NCI-H748 (cell line): ENCODE measurements around the gene PLK5.
"Not testable (repeated sequence)": the region's sequence is repeated elsewhere in the genome, so short reads cannot be mapped to it uniquely, and the experiment has no call there.

ENCODE experiments used
- DNase-seq: peaks from one replicate; lab custom pipeline; 2025; ENCODE audit not compliant: unreplicated experiment; lab: John Stamatoyannopoulos, UW

Gene PLK5, protein sequence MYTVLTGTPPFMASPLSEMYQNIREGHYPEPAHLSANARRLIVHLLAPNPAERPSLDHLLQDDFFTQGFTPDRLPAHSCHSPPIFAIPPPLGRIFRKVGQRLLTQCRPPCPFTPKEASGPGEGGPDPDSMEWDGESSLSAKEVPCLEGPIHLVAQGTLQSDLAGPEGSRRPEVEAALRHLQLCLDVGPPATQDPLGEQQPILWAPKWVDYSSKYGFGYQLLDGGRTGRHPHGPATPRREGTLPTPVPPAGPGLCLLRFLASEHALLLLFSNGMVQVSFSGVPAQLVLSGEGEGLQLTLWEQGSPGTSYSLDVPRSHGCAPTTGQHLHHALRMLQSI

DNA sequence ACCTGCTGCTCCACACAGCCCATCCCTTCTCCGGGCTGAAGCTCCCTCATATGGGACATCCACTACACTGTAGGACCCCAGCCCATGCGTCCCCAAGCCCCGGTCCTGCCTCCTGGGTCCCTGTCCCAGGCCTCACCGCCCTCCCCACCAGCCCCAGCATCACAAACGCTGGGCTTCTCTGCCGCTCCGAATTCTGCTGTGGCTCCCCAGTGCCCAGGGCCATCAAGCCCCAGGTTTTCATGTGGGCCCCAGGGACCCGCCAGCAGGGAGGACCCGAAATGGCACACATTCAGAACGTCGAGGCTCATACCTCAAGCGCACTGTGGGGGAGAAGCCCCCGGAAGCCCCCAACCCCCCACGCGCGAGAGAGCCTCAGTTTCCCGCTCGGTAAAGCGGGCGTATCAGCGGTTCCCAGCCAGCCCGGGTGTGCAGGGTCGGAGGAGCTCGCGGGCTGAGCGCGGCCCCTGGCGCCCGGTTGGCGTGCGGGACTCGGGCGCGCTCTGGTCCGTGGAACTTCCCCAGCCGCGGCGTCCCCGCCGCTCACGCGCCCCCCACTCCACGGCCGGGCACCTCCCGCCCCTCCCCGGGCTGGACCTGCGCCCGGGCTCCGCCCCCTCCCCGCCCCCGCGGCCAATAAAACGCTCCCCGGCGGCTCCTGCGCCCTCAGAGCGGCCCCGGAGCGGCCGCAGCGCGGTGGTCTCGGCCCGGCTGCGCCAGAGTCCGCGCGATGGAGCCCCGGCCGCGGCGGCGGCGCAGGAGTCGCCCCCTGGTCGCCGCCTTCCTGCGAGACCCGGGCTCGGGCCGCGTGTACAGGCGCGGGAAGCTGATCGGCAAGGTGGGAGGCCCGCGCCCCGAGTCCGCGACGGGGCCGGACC is at the start of gene PLK5:
Gene PLK5, plus strand, starts transcription at position 666 of the 875 bp plus-strand sequence. CDS start 2,920 bp downstream, outside the sequence.
- no peak for DNase-seq

DNA sequence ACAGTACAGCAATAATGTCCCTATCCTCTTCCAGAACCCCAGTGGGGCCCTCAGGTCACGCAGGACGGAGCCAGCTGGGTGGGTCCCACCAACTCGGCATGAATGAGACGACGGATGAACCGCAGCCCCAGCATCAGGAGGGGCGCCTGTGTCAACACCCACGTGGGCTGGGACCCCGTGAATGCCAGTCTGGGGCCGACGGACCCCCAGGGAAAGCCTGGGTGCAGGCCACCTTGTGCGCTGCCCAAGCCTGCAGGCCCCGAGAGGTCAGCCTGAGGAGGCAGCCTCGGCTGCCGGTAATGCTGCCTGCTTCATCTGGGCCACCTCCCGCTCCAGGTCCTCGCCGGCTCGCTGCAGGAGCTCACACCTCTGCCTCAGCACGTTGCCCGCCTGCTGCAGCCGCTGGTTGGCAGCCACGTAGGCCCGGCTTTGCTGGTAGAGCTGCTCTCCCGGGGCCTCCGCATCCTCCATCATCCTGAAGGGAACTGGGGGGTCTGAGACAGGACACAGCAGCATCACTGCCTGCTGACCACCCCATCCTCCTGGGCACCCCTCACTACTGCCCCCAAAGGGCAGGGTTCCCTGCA is 49.0 kb upstream of the PLK5 start:
- no peak for DNase-seq

DNA sequence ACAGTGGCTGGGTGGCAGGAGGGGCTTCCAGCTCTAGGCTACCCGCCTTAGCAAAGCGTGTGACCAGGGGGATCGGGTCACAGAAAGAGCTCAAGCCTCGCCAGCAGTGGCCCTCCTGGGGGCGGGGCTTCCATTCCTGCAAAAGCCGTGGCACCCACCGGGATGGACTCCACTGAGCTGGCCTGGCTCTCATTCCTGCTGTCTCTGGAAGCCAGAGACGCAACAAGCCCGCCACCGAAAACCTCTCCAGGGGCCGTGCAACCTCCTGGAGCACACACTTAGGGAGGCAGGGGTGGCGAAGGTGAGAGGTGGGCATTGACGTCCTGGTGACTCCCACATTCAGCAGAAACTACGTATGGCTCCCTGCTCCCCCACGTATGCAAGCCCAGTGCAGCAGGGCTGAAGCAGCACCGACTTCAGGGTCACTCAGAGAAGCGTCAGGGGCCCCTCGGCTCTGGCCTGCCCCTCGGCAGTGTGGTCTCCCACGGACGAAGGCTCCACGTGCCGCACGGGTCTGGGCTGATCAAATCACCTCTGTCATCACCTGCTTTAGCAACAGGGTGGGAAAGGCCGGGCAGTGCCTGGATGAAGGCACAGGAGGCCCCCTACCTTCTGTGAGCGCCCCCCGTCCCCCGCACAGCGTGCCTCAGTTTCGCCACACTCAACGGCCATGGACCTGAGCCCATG is 48.0 kb upstream of the PLK5 start:
- DNase-seq: no peak

DNA sequence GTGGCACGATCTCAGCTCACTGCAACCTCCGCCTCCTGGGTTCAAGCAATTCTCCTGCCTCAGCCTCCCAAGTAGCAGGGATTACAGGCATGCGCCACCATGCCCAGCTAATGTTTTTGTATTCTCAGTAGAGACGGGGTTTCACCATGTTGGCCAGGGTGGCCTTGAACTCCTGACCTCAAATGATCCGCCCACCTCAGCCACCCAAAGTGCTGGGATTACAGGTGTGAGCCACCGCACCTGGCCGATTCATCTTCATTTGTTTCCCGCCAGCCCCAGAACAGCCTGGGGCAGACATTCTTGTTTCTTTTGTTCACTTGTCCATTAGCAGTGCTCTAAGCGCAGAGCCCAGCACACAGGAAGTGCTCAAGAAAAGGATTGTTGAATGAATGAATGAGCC is 46.8 kb upstream of the PLK5 start:
- DNase-seq: not testable (repeated sequence)

DNA sequence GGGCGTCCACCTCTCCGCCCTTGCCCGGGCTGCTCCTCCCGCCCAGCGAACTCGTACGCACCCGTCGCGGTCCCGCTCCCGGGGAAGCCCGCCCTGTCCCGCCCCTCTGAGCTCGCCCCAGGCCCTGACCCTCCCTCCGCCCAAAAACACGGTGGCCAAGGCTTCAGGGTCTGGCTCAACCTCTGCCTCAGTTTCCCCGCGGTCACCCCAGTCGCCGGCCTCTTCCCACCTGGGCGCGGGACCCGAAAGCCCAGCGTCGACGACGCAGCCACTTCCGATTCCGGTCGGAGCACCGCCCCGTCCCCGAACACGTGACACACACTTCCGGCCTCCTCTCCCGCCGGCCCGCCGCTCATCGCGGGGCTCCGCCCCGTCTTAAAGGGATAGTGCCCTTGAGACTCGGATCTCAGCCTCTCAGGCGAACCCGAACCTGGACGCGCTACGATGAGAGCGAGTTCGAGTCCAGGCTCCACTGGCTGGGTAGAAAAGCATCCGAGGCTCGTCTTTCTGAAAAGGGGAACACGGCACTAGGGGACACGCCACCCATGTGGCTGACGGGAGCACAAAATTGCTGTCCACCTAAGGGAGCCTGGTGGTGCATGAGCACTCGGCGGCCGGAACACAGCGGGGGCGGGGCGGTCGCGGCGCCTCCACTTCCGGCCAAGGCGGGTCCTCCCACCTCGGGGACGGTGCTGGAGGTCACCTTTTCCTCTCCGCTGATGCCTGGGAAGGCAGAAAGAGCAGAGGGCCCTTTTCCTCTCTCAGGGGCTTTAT is 44.8 kb upstream of the PLK5 start, which contains the start of gene C19orf25:
Gene C19orf25, minus strand, starts transcription at position 282 of the 774 bp plus-strand sequence. CDS start 312 bp downstream, outside the sequence.
- DNase-seq: peak; percentile 91

DNA sequence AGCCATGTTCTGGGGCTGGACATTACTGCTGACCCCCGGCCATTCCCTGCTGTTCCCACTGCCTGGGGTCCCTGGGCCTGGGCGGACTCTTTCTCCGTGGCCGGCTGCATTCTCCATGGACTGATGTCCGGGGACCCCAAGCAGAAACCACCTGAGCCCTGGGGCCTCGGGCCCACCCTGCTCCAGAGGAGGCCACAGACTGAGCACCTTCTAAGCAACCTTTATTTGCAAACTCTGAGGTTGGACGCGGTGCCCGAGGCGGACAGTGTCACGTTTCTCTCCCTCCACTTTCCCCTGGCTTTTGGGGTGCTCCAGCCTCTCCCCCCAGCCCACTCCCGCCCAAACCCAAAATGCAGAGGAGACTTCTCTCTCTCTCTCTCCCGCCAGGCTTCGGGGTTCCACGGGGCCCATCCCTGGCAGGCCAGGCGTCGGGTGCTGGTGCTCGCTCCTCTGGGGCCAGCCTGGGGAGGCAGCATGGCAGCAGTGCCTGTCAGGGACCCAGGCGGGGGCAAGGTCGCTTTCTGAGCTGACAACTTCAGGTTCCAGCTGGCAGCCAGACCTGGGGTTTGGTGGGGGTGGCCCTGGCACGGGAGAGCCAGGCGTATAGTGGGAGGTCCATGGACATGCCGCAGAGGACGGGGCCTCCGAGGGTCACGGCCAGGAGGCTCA is 42.5 kb upstream of the PLK5 start:
- DNase-seq: no peak

DNA sequence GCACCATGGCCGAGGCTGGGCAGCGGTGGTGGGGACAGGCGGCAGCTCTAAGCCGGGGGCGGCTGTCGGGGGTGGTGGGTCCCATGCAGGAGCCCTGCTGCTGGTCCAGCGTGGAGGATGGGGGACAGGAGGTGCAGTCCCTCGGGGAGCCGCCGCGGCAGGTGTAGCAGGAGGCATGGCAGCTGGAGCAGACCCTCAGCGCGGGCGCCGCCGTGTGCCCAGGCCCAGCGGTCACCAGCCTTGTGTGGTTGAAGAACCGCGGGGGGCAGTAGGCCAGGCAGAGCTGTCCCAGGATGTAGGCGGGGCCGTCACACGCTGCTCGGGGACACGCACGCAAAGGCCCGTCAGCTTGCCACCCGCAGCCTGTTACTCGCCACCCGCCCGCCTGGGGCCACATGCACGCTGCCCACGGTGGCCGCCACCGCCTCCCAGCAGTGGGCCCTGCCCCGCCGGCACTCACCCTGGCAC is 42.0 kb upstream of the PLK5 start:
- DNase-seq: no peak

DNA sequence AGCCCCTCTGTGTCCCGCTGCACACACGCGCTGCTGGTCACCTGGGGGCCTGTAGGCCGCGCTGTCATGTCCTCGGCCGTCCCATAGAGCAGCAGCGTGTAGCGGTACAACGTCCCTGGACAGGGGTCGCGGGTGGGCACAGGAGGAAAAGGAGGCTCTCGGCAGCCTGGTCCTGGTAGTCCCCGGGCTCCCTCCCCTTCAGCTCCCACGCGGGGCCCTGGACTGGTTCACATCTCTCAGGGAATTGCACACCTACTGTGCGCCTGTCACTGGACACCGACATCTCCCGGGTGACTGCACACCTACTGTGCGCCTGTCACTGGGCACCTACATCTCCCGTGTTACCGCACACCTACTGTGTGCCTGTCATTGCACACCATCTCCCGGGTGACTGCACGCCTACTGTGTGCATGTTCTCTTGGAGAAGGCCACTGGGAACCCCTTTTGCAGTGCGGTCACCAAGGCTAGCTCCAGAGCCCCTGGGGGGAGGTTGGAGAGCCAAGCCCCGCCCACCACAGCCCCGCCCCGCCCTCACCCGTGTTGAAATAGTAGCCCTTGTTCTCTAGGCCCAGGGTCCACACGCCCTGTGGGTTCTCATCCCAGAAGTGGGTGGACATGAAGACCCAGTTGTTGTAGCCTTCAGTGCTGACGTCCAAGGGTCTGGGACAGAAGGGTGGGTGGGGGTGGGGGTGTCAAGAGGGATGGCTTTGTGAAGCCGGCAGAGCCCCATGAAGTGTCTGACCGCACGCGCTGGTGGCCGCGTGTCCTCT is 41.3 kb upstream of the PLK5 start:
- no peak for DNase-seq

DNA sequence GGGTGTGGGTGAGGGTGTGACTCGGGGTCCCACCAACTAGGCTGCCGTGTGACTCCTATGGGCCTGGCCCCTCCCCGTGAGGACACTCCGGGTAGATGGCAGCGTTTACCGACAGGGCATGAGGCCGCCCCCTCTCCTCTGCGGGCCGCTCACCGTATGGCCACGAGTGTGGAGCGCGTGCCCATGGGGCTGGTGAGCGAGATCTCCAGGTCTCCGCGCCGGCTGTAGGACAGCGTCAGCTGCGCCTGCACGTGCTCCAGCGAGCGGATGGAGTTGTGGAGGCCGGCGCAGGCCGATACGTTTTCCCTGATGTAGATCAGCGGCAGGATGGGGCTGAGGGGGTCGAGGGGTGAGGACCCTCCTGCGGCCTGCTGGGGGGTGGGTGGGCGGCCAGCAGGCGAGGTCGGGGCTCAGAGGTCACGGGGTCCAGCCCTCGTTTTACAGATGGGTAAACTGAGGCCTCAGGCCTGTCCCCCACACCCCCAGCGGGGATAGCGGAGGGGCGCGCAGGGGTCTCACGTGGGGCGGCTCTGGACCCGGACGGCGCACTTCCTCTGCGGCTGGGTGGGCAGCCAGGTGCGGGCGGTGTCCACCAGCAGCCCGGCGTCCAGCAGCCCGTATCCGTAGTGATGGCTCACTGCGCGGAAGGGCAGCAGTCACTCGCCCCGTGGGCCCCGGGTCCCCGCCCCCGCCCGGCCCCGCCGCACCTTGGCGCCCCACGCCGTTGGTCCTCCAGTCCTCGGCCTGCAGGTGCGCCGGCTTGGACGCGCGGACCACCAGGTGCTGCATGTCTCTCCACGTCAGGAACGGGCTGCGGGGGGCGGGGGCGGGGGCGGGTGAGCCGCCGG is 40.5 kb upstream of the PLK5 start:
- no peak for DNase-seq

DNA sequence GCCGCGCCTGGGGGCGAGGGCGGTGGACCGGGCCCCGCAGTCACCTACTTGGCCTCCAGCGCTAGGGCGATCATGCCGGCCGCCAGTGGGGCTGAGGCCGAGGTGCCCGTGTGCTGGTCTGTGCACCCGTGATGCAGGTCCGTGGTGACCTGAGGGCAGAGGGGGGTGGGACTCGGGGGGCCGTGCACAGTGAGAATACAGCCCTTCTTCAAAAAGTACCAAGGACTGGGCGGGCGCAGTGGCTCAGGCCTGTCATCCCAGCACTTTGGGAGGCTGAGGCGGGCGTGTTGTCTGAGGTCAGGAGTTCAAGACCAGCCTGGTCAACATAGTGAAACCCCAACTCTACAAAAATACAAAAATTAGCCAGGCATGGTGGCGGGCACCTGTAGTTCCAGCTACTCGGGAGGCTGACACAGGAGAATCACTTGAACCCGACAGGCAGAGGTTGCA is 39.9 kb upstream of the PLK5 start:
- DNase-seq: no peak

DNA sequence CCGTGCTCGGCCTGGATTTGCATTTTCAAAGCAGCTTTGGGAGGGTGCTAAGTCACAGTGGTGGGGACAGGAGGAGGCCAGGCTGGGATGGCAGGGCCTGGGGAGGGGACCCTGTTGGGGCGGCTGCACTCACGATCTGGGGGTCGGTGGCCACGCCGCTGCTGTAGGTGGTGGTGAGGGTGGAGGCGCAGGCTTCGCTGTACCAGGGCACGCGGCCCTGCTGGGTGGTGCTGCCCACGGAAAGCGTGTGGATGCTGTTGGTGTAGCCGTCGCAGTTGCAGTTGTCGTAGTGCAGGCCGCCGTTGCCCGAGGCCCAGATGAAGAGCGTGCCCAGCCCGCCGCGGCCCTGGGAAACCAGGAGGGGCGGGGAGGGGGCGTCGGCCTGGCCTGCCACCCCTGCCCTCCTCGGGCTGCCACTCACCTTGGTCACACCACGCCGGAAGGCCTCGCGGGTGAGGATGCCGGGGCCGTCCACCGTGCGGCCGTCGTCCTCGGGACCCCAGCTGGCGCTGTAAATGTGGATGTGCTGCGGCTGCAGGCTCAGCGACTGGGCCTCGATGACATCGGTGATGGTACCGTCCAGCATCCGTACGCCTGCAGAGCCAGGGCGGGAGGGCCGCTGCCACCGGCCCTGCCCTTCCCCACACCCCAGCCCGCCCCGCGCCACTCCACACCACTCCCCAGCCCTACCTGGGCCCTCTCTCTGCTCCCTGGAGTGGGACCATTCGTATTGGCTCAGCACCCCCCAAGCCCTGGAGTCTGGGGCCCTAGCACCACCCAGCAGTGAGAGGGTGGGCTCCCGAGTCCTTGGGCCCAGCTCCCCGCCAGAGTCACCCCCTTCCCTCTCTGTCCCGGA is 36.9 kb upstream of the PLK5 start:
- no peak for DNase-seq

DNA sequence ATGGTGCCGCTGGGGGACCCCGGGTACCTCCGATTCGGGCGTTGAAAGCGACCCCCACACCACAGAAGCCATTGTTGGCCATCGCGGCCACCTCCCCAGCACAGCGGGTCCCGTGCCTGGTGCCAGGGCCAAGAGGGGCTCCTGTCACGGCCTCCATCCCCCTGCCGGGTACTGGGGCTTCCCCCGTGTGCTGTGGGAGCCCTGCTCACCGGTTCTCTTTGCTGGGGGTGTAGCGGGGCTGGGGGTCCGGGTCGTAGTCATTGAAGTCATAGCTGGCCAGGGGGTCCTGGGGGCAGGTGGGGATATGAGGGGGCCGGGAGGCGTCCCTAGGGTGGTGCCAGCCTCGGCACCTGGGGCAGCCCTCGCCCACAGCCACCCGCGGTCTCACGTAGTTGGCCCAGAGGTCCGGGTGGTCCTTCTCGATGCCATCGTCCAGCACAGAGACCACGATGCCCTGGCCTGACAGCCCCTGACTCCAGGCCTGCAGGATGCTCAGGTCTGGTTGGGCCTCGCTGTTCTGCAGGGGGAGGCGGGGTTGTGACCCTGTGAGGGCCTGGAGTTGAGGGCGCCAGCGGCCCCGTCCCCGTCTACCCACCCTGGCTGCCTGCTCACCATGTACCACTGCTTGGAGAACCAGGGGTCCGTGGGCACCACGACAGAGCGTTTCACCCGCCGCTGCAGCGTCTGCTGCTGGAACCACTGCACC is 36.1 kb upstream of the PLK5 start:
- DNase-seq: no peak

DNA sequence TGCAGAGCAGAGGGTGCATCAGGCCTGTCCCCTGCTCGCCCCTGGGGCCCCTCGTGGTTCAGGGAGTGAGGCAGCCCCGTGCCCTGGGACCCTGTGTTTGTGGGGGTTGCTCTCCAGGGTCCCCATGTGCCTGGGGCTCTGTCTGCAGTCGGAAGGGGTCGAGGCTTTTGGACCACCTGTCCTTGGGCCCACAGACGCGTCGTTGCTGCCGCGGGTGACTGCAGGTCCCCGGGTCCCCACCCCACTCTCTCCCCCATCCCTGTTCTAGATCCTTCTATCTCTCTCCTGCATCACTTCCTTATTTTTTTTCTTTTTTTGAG is 35.6 kb upstream of the PLK5 start:
- DNase-seq: no peak

DNA sequence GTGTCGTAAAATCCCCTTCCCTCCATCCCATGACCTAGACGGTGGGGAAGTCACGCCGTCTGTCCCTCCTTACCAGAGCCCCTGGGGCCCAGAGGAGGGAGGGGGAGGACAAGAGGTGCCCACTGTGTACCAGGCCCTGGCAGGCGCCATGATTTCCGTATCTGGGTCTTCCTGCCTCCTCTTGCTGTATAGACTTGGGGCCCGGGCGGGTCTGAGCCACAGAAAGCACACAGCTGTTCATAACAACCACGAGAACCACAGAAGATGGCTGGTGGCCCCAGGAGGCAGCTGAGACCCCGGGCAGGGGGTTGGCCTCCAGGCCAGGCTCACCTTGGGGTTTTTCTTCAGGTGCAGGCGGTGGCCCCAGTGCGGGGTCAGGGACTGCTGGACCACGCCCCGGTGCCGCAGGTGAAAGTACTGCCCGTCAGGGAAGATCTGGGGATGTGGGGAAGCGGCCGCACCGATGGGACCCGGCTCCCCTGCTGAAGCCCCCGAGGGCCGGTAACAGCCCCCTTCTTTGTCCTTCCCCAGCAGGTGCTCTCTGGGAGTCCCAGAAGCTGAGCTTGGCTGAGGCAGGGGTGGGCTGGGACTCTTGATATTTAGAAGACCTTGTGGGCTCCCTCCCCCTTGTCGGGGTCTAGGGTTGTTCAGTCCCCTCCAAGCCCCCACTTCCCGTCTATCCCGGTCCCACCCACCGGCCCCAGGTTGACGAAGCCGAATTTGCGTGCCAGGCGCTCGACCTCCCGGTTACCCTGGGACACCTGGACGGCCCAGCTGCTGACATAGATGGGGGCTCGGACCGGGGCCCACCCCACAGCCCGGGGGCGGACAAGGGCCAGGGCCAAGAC is 34.2 kb upstream of the PLK5 start:
- DNase-seq: no peak

DNA sequence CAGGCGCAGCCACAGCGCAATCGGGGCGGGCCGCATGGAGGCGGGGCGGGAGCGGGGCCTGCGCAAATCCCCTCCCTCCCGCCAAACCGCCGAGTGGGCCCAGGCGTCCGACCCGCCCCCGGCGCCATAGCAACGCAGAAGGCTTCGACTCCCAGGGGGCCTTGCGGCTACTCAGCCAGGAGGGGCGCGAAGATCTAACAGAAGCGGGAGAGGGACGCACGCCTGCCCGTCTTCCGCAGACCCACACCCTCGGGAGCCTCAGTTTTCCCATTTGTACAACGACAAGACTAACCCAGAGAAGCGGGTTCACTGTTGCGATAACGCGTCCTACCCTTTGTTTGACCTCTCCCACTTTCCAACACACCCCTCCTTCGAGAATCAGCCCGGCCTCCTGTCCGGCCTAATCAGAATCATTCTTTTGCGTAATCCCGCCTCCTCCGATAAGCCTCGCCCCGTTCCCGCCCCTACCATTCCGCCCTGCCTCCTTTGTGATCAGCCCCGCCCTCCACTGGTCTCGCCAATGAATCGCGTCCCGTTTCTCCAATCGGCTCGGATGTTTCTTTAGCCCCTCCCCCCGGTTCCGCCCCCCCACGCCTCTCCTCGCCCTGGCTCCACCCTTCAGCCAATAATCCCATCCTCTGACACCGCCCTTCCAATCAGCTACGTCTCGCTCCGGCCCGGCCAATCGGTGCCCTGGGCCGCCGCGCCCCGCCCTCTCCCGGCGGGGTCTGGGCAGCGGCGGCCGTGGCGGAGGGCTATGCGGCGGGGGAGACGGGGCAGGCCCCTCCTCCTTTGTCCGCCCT is 33.4 kb upstream of the PLK5 start, which contains the start of gene PCSK4:
Gene PCSK4, minus strand, starts transcription at position 40 of the 803 bp plus-strand sequence. Its CDS starts 4 bp downstream, at position 36.
- peak; percentile 94 for DNase-seq
